Activated CD4-positive, alpha-beta memory T cell treated with anti-CD3 and anti-CD28 coated beads for 36 hours (primary cell): ENCODE results near the gene MPPED2. TPM values are rescaled to one million over a fixed set of nuclear protein-coding genes. Genes with fewer than 3 reads are reported as not detected.

ENCODE experiments used
- CTCF ChIA-PET: fragments of 350-600 bp; sonication (Branson Sonifier 250); formaldehyde crosslinking; loops from one replicate; lab custom pipeline; 2021; ENCODE audit warnings: antibody characterized with exemption, inconsistent platforms; lab: Charles Lee
- POLR2A ChIA-PET: fragments of 350-600 bp; sonication (Branson Sonifier 250); formaldehyde crosslinking; loops from one replicate; lab custom pipeline; 2021; ENCODE audit warnings: antibody characterized with exemption; lab: Charles Lee
- DNase-seq: peaks from one replicate; pipeline ENCODE4 v3.0.0-alpha.2; 2020
- H3K27ac Mint-ChIP-seq: one replicate; pipeline ENCODE4 v1.8.0; 2021; ENCODE audit warnings: mixed read lengths
- H3K27me3 Mint-ChIP-seq: one replicate; pipeline ENCODE4 v1.8.0; 2021; ENCODE audit warnings: mixed read lengths
- H3K36me3 Mint-ChIP-seq: one replicate; pipeline ENCODE4 v1.8.0; 2021; ENCODE audit warnings: mixed read lengths
- H3K4me1 Mint-ChIP-seq: one replicate; pipeline ENCODE4 v1.8.0; 2021; ENCODE audit warnings: low read depth, mixed read lengths
- H3K4me3 Mint-ChIP-seq: one replicate; pipeline ENCODE4 v1.8.0; 2021; ENCODE audit warnings: mild to moderate bottlenecking, mixed read lengths
- H3K9me3 Mint-ChIP-seq: one replicate; pipeline ENCODE4 v1.8.0; 2021; ENCODE audit warnings: mixed read lengths
- intact Hi-C: fragments of 100-400 bp; cut with micrococcal nuclease; formaldehyde crosslinking; loops from one replicate; pipeline ENCODE4 v1.15.1; 2023
- total RNA-seq, 2 experiments: library from RNA; stranded (reverse); gene quantifications; one replicate each; pipeline ENCODE4 v1.2.3, GENCODE V29; 2021

The MPPED2 gene
- total RNA-seq, 2 experiments from 2014 or later, result not detected

DNA sequence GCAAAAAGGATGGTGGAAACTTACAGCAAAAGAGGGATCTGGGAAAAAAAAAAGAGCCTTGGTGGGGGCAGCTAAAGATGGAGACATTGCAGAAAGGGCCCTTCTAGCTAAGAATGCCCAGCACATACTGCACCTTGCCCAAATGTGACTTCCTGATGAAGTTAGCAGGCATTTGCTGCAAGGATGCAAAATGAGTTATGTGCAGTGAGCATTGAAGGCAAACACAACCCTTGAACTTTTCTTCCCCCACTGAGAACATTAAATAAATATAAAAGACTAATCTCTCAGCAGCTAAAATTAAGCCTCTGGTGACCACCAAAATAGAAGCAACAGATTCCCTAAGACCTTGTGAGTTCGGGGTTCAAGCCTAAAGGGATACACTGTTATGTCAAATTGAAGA lies 133.3 kb downstream of the MPPED2 start:
- POLR2A ChIA-PET, result no interaction called here
- H3K4me3 Mint-ChIP-seq, result no peak overlapping the region
- intact Hi-C loops, result no loop called here

DNA sequence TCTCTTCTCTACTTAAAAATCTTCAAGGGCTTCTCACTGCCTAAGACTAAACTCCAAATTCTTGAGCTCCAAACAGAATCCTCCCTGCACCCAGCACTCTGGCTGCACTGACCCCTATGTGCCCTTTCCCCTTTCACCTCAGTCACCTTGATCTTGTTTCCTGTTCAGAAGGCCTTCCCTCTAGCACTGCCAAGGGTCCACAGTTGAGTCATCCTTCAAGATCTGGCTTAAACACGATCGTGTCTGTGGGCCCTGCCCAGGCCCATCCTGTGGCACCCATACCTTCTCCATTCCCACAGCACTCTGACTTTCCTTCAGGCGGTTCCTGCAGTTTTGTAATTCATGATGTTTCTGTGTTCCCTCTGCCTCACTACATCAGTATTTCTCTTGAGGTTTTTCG lies 134.0 kb downstream of the MPPED2 start:
- no peaks in the 10 kb centered on the region for H3K36me3 Mint-ChIP-seq
- H3K4me1 Mint-ChIP-seq, result no peaks in the 10 kb centered on the region
- ChIA-PET POLR2A (no interaction called here), CTCF (no interaction called here)
- H3K4me3 Mint-ChIP-seq, result no peak overlapping the region
- H3K27ac Mint-ChIP-seq, result no peak overlapping the region
- H3K27me3 Mint-ChIP-seq, result peaks cover 3% of the 10 kb centered on the region
- H3K9me3 Mint-ChIP-seq, result no peaks in the 10 kb centered on the region
- DNase-seq, result no peak
- intact Hi-C loops, result no loop called here

More for the DNA sequence above, 133.3 kb downstream of the MPPED2 start:
- Mint-ChIP-seq H3K27me3 (peaks cover 3% of the 10 kb centered on the region), H3K9me3 (no peaks in the 10 kb centered on the region), H3K4me1 (no peaks in the 10 kb centered on the region), H3K36me3 (no peaks in the 10 kb centered on the region), H3K27ac (no peak overlapping the region)
- CTCF ChIA-PET, result no interaction called here
- no peak for DNase-seq

DNA sequence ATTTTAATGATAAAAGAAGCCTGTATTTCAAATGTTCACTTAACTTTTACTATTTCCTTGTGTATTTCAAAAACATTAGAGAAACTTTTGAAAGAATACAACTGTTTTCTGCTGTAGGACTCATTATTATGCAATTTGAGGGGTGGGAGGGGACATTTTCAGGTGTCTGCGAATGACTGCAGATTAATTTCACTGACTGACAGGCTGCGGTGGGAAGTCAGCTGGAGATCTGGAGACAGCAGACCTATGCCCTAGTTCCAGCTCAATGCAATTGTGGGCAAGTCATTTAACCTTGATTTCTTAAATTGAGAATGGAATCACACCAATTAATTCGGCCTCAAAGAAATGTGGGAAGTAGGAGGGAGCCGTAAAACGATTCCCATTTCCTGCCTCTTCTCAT lies 134.5 kb downstream of the MPPED2 start:
- POLR2A ChIA-PET, result no interaction called here
- Mint-ChIP-seq H3K4me3 (no peak overlapping the region), H3K27me3 (peaks cover 3% of the 10 kb centered on the region)

DNA sequence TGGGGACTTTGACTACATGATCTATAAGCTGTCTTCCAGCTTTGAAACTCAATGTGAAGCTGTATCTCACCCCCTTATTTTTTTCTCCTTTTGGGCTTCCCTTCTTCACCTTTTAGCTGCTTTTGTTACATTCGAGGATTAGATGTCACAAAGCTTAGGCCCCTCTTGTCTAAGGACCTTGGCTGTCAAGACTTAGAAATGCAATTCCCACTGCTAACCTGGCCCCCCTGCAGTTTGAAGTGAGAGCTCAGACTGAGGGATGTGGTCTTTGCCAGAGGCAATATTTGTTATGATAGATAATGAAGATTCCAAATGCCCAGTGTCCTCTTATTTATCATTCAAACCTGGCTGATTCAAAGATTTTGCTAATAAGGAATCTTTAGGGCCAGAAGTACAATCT lies 135.0 kb downstream of the MPPED2 start:
- H3K4me1 Mint-ChIP-seq, result no peaks in the 10 kb centered on the region
- no peaks in the 10 kb centered on the region for H3K36me3 Mint-ChIP-seq
- no peaks in the 10 kb centered on the region for H3K9me3 Mint-ChIP-seq
- POLR2A ChIA-PET, result no interaction called here
- intact Hi-C loops, result no loop called here
- H3K4me3 Mint-ChIP-seq, result no peak overlapping the region
- H3K27me3 Mint-ChIP-seq, result peaks cover 3% of the 10 kb centered on the region
- CTCF ChIA-PET, result no interaction called here
- no peak for DNase-seq
- no peak overlapping the region for H3K27ac Mint-ChIP-seq

More for the DNA sequence above, 134.5 kb downstream of the MPPED2 start:
- intact Hi-C loops, result no loop called here
- DNase-seq, result no peak
- Mint-ChIP-seq H3K9me3 (no peaks in the 10 kb centered on the region), H3K27ac (no peak overlapping the region), H3K36me3 (no peaks in the 10 kb centered on the region), H3K4me1 (no peaks in the 10 kb centered on the region)
- CTCF ChIA-PET, result no interaction called here

DNA sequence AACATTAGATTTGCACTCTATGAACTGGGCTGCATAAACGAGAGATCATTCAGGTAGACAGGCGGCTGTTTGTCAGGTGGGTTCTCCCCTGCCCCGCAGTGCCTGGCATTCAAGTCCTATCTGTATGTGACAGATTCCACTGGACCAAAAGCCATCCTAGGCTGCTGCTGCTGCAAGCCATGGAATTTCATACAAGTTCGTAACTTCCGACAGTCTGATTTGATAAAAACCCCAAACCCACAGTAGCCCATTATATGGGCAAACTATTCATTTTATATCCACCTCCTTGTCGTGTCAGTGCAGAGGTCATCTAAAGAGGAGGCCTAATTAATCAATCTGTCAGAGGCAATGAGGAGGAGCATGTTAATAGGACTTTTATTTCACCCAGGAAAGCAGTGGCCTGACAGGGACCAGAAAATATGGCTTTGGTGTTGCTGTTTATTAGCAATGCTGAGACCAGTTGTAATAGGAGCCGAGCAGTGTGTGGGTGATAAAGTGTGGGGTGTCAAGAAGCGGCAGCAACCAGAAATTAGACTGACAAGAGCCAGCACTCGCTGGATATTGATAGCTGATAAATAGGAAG lies 139.0 kb downstream of the MPPED2 start:
- CTCF ChIA-PET, result no interaction called here
- no peak for DNase-seq
- H3K36me3 Mint-ChIP-seq, result no peaks in the 10 kb centered on the region
- POLR2A ChIA-PET, result no interaction called here
- H3K27me3 Mint-ChIP-seq, result peaks cover 2% of the 10 kb centered on the region
- no peaks in the 10 kb centered on the region for H3K4me1 Mint-ChIP-seq
- intact Hi-C loops, result no loop called here
- H3K27ac Mint-ChIP-seq, result no peak overlapping the region
- H3K9me3 Mint-ChIP-seq, result no peaks in the 10 kb centered on the region
- no peak overlapping the region for H3K4me3 Mint-ChIP-seq

DNA sequence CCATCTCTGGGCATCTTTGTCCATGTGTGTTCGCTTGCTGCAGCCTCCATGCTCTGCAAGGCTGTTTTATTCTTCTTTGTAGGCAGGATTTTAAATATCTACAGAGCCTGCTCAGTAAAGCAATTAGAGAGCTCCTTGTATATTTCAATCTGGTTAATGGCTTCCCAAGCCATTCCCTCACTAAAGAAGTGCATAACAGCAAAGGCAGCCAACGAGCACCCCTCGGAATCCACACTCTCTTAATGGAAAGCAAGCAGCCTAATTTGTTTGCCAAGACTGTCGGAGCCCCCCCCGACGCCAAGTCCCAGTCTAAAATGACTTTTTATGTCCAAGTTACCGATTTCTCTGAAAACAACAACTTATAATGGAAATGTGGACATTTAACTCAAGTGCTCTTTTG lies 139.6 kb downstream of the MPPED2 start:
- Mint-ChIP-seq H3K36me3 (no peaks in the 10 kb centered on the region), H3K27ac (no peak overlapping the region), H3K9me3 (no peaks in the 10 kb centered on the region), H3K4me3 (no peak overlapping the region), H3K4me1 (no peaks in the 10 kb centered on the region), H3K27me3 (no peaks in the 10 kb centered on the region)
- CTCF ChIA-PET, result no interaction called here
- intact Hi-C loops, result no loop called here
- DNase-seq, result no peak
- POLR2A ChIA-PET, result no interaction called here

DNA sequence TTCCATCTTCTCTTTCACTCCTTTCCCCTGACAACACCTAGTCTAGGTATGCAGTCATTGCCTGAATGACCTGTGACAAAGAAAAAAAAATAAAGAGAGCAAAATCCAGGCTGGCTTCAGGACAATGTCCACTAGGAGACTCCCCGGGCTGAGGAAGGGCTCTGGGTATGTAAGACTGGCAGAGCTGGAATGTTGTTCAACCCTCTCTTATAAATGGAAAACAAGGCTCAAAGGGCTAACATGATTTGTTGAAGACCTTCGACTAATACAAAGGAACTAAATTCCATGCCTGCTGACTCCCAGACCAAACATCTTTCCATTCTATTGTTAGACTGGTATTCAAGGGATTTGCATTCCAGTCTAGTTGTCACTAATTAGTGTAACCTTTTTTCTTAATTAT lies 141.1 kb downstream of the MPPED2 start:
- Mint-ChIP-seq H3K9me3 (no peaks in the 10 kb centered on the region), H3K4me3 (no peak overlapping the region), H3K36me3 (no peaks in the 10 kb centered on the region), H3K27me3 (peaks cover 1% of the 10 kb centered on the region), H3K4me1 (no peaks in the 10 kb centered on the region), H3K27ac (no peak overlapping the region)
- intact Hi-C loops, result no loop called here
- ChIA-PET POLR2A (no interaction called here), CTCF (no interaction called here)
- no peak for DNase-seq

DNA sequence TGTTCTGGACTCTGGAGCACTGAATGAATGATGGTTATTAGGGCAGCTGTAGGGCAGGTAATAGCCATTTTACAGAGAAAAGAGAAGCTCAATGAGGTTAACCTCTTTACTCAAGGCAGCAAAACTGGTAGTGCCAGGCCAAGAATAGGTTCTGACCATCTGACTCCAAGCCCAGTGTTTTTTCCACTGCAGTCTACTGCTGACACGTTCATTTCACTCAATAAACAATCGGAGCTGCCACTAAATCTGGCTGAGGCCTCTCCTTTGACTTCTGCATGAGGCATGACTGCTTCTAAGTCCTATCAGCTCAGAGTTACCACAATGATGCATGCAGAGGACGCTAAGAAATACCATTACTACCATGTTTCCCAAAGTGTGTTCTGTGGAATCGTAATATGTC lies 145.6 kb downstream of the MPPED2 start:
- POLR2A ChIA-PET, result no interaction called here
- no peaks in the 10 kb centered on the region for H3K4me1 Mint-ChIP-seq
- intact Hi-C loops, result no loop called here
- H3K27ac Mint-ChIP-seq, result no peak overlapping the region
- H3K4me3 Mint-ChIP-seq, result no peak overlapping the region
- no peaks in the 10 kb centered on the region for H3K9me3 Mint-ChIP-seq
- no peak for DNase-seq
- peaks cover 1% of the 10 kb centered on the region for H3K27me3 Mint-ChIP-seq
- H3K36me3 Mint-ChIP-seq, result no peaks in the 10 kb centered on the region
- CTCF ChIA-PET, result no interaction called here

DNA sequence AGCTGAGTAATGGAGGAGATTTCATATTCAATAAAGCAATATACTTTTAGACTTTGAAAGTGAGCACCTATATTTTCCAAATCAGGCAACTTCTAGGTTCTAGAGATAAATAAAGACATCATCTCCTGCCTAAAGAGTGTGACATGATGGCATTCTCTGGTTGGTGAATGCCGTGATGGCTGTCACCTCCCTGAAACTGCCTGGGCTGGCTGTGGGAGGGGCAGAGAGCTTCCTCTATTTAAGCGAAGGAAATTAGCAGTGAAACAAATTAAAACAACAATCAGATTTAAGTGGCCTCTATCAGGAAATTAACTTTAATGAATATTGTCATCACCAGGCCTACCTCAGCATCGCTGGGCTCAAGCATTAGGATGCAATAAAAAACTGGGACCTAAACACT lies 149.4 kb downstream of the MPPED2 start:
- Mint-ChIP-seq H3K27me3 (peaks cover 3% of the 10 kb centered on the region), H3K27ac (no peak overlapping the region), H3K36me3 (no peaks in the 10 kb centered on the region), H3K9me3 (no peaks in the 10 kb centered on the region), H3K4me1 (no peaks in the 10 kb centered on the region), H3K4me3 (no peak overlapping the region)
- intact Hi-C loops, result no loop called here
- ChIA-PET POLR2A (no interaction called here), CTCF (no interaction called here)
- no peak for DNase-seq

DNA sequence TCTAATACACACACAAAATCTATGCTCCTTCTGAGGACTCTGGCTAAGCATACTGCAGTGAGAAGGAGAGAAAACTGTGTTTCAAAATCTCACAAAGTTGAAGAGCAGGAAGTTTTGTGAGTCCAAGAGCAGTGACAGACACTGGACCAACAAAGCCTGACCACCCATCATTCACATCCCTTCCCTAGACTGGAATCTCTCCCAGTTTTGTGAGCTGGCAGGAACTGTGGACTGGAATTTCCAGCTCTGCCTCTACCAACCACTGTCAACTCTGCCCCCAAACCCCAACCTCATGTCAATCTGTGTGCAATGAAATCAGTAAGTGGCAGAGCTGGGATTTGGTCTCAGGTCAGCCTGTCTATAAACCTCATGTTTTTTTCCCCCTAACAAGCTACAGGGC lies 150.7 kb downstream of the MPPED2 start:
- ChIA-PET CTCF (no interaction called here), POLR2A (no interaction called here)
- Mint-ChIP-seq H3K4me1 (no peaks in the 10 kb centered on the region), H3K27me3 (peaks cover 1% of the 10 kb centered on the region), H3K9me3 (no peaks in the 10 kb centered on the region), H3K4me3 (no peak overlapping the region), H3K36me3 (no peaks in the 10 kb centered on the region), H3K27ac (no peak overlapping the region)
- no peak for DNase-seq
- intact Hi-C loops, result no loop called here

DNA sequence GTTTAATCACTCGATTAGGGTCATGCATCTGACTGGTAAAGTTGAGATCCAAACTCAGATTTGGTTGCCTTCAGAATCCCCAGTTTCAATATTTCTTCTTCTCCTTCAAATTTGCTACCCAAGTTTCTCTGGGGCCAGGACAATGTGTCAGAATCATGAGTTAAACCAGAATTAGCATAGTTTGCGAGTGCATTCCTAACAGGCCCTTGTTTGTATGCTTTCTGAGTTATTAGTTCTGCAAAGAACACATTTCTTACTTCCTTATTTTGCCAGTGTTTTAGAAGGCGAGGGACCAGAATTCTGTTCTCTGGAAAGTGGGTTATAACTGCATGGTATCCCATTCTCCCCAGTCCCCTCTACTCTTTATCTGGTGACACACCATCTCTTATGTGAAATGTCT lies 151.3 kb downstream of the MPPED2 start:
- intact Hi-C loops, result no loop called here
- peaks cover 1% of the 10 kb centered on the region for H3K27me3 Mint-ChIP-seq
- no peaks in the 10 kb centered on the region for H3K36me3 Mint-ChIP-seq
- no peak overlapping the region for H3K4me3 Mint-ChIP-seq
- no peaks in the 10 kb centered on the region for H3K9me3 Mint-ChIP-seq
- no peaks in the 10 kb centered on the region for H3K4me1 Mint-ChIP-seq
- POLR2A ChIA-PET, result interaction anchor here (0.7 kb wide), 1 partner anchor 29 kb away, joined by 3 read pairs; no protein-coding TSS in a partner anchor
- no peak overlapping the region for H3K27ac Mint-ChIP-seq
- no peak for DNase-seq
- CTCF ChIA-PET, result interaction anchor here (0.7 kb wide), 1 partner anchor 161 kb away, joined by 5 read pairs; no protein-coding TSS in a partner anchor

DNA sequence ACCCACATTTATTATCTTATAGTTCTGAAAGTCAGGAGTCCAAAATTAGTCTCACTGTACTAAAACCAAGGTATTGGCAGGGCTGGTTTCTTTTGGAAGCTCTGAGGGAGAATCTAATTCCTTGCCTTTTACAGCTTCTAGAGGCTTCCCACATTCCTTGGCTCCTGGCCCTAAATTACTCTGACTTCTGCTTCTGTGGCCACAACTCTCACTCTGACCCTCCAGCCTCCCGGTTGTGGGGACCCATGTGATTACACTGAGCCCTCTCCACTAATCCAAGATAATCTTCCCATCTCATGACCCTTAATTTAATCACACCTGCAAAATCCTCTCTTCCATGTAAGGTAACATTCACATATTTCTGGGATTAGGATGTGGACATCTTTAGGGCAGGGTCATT lies 152.3 kb downstream of the MPPED2 start:
- no peaks in the 10 kb centered on the region for H3K4me1 Mint-ChIP-seq
- POLR2A ChIA-PET, result no interaction called here
- intact Hi-C loops, result no loop called here
- no peaks in the 10 kb centered on the region for H3K9me3 Mint-ChIP-seq
- H3K27ac Mint-ChIP-seq, result no peak overlapping the region
- H3K27me3 Mint-ChIP-seq, result peaks cover 6% of the 10 kb centered on the region
- CTCF ChIA-PET, result no interaction called here
- no peaks in the 10 kb centered on the region for H3K36me3 Mint-ChIP-seq
- no peak overlapping the region for H3K4me3 Mint-ChIP-seq
- DNase-seq, result no peak

DNA sequence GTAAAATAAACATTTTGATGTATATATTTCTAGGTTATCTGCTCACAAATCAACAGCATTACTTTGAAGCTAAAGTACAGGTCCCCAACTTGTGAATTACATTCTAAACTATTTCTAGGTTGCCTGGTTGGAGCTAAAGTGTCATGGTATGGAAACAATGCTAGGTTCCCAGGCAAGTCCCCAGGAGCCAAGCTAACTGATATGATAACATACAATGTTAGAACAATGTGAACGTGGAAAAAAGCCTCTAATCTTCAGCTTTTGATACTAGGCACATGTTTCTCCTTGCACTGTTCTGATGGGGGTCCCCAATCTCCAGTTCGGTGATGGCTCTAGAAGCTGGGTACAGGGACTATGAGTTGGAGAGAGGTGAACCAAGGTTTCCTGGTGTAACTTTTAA lies 153.4 kb downstream of the MPPED2 start:
- Mint-ChIP-seq H3K27me3 (peaks cover 6% of the 10 kb centered on the region), H3K4me3 (no peak overlapping the region), H3K36me3 (no peaks in the 10 kb centered on the region), H3K9me3 (no peaks in the 10 kb centered on the region), H3K4me1 (no peaks in the 10 kb centered on the region), H3K27ac (no peak overlapping the region)
- intact Hi-C loops, result no loop called here
- DNase-seq, result no peak
- POLR2A ChIA-PET, result no interaction called here
- CTCF ChIA-PET, result no interaction called here
